ENCODE data around the gene RFC4. TPM values are rescaled to one million over a fixed set of nuclear protein-coding genes. Genes with fewer than 3 reads are reported as not detected.

The RFC4 gene
- total RNA-seq, 4 donors from 2014 or later, result 6.1 to 26.4 (median 10.6) TPM

GRCh38 chr3:186787642-186788481, 18.4 kb downstream of the RFC4 start:
- Histone ChIP-seq H3K27me3 (no peaks in the 10 kb centered on the region), H3K36me3 (peaks cover 0 to 65% (median 0%) of the 10 kb centered on the region in 3 donors), H3K9me3 (no peaks in the 10 kb centered on the region), H3K4me3 (no peak overlapping the region), H3K4me1 (peaks cover 0 to 34% (median 21%) of the 10 kb centered on the region in 4 donors), H3K27ac (peak overlapping the region in 1 of 4 donors; percentile 11)
- DNase-seq, result no peak
- TF ChIP-seq POLR2A (IDR thresholded peaks at IDR 0.05), result no peak
- TF ChIP-seq CTCF (IDR thresholded peaks at IDR 0.05), result no peak

GRCh38 chr3:186786922-186787321, 19.4 kb downstream of the RFC4 start:
- DNase-seq, result no peak

GRCh38 chr3:186785495-186786018, 20.7 kb downstream of the RFC4 start:
- Histone ChIP-seq H3K4me3 (peak overlapping the region; percentile 60 to 86 (median 80)), H3K27me3 (no peaks in the 10 kb centered on the region), H3K9me3 (no peaks in the 10 kb centered on the region), H3K36me3 (peaks cover 0 to 60% (median 0%) of the 10 kb centered on the region in 3 donors), H3K27ac (no peak overlapping the region), H3K4me1 (peaks cover 0 to 34% (median 21%) of the 10 kb centered on the region in 4 donors)
- no peak for DNase-seq
- TF ChIP-seq CTCF (IDR thresholded peaks at IDR 0.05) (no peak), POLR2A (IDR thresholded peaks at IDR 0.05) (no peak)

More at GRCh38 chr3:186786922-186787321, 19.4 kb downstream of the RFC4 start:
- peaks cover 0 to 60% (median 0%) of the 10 kb centered on the region in 3 donors for H3K36me3 ChIP-seq
- H3K4me1 ChIP-seq, result peaks cover 0 to 34% (median 21%) of the 10 kb centered on the region in 4 donors
- H3K9me3 ChIP-seq, result no peaks in the 10 kb centered on the region
- H3K27ac ChIP-seq, result peak overlapping the region in 1 of 4 donors; percentile 6
- H3K27me3 ChIP-seq, result no peaks in the 10 kb centered on the region
- H3K4me3 ChIP-seq, result peak overlapping the region in 2 of 4 donors; percentile 83 to 86
- TF ChIP-seq CTCF (IDR thresholded peaks at IDR 0.05), result no peak
- TF ChIP-seq POLR2A (IDR thresholded peaks at IDR 0.05), result no peak

GRCh38 chr3:186784820-186785494, 21.3 kb downstream of the RFC4 start:
- no peak for DNase-seq
- TF ChIP-seq CTCF (IDR thresholded peaks at IDR 0.05) (no peak), POLR2A (IDR thresholded peaks at IDR 0.05) (no peak)
- Histone ChIP-seq H3K4me1 (peaks cover 0 to 34% (median 21%) of the 10 kb centered on the region in 4 donors), H3K9me3 (no peaks in the 10 kb centered on the region), H3K36me3 (peaks cover 0 to 55% (median 0%) of the 10 kb centered on the region in 3 donors), H3K27ac (peak overlapping the region in 2 of 4 donors; percentile 94 to 99), H3K4me3 (peak overlapping the region; percentile 60 to 86 (median 80)), H3K27me3 (no peaks in the 10 kb centered on the region)

GRCh38 chr3:186783731-186784515, 22.4 kb downstream of the RFC4 start:
- no peaks in the 10 kb centered on the region for H3K27me3 ChIP-seq

More at GRCh38 chr3:186783731-186784515, 22.4 kb downstream of the RFC4 start:
- DNase-seq, result peak; percentile 78 to 92 (median 91)
- no peak for TF ChIP-seq CTCF (IDR thresholded peaks at IDR 0.05)
- TF ChIP-seq POLR2A (IDR thresholded peaks at IDR 0.05), result peak; percentile 26 to 27
- no peaks in the 10 kb centered on the region for H3K9me3 ChIP-seq
- peak overlapping the region; percentile 60 to 86 (median 80) for H3K4me3 ChIP-seq
- H3K27ac ChIP-seq, result peak overlapping the region; percentile 89 to 99 (median 96)
- H3K4me1 ChIP-seq, result peaks cover 0 to 34% (median 21%) of the 10 kb centered on the region in 4 donors
- H3K36me3 ChIP-seq, result peaks cover 0 to 45% (median 0%) of the 10 kb centered on the region in 3 donors

All from Peyer's patch (tissue), 4 donors.